Stimulated activated naive CD8-positive, alpha-beta T cell treated with anti-CD3 and anti-CD28 coated beads, Interleukin-15, amount 100 ng/mL, for 72 hours (primary cell): ENCODE data around the gene GYG2.
"Not testable (repeated sequence)": the region's sequence is repeated elsewhere in the genome, so short reads cannot be mapped to it uniquely, and the experiment has no call there.

Experiments
- ATAC-seq: fragments of 150-1000 bp; cut with Tn5 transposase; 2 replicates; pipeline ENCODE4 v1.10.0; 2021; ENCODE audit warnings: mild to moderate bottlenecking, moderate library complexity
- DNase-seq, 2 donors: peaks; one replicate each; pipeline ENCODE4 v3.0.0; 2021 to 2022
- H3K27ac Mint-ChIP-seq, 2 donors: one replicate each; pipeline ENCODE4 v1.8.0; 2022; ENCODE audit warnings: mild to moderate bottlenecking in 2 of 2, mixed read lengths in 2 of 2, moderate library complexity in 2 of 2
- H3K27me3 Mint-ChIP-seq: one replicate; pipeline ENCODE4 v1.8.0; 2022; ENCODE audit warnings: mixed read lengths
- H3K4me1 Mint-ChIP-seq: one replicate; pipeline ENCODE4 v1.8.0; 2022; ENCODE audit warnings: mild to moderate bottlenecking, mixed read lengths
- H3K4me3 Mint-ChIP-seq, 2 donors: one replicate each; pipeline ENCODE4 v1.8.0; 2022; ENCODE audit warnings: mild to moderate bottlenecking in 2 of 2, mixed read lengths in 2 of 2, moderate library complexity in 1 of 2
- H3K9me3 Mint-ChIP-seq, 2 donors: one replicate each; pipeline ENCODE4 v1.8.0; 2022; ENCODE audit warnings: mixed read lengths in 2 of 2

The GYG2 gene

GRCh38 chrX:2828344-2828958 lies at the start of gene GYG2:
GYG2 (plus strand) TSS chrX:2828930; CDS start chrX:2830189, 1,259 bp downstream.
- peak within 1 kb of the TSS in 1 of 2 donors; percentile 24 for H3K4me3 Mint-ChIP-seq
- peaks cover 23% of the 10 kb centered on the region for H3K27me3 Mint-ChIP-seq
- no peak within 1 kb of the TSS for H3K27ac Mint-ChIP-seq
- DNase-seq (no peak), ATAC-seq (no peak)
- no peaks in the 10 kb centered on the region for H3K4me1 Mint-ChIP-seq
- H3K9me3 Mint-ChIP-seq: no peaks in the 10 kb centered on the region

GRCh38 chrX:2780472-2781225 lies 48.1 kb upstream of the GYG2 start:
- not testable (repeated sequence) for DNase-seq, H3K27me3 Mint-ChIP-seq, H3K9me3 Mint-ChIP-seq, ATAC-seq, H3K27ac Mint-ChIP-seq, H3K4me3 Mint-ChIP-seq
- H3K4me1 Mint-ChIP-seq: peaks cover 13% of the 10 kb centered on the region

DNA sequence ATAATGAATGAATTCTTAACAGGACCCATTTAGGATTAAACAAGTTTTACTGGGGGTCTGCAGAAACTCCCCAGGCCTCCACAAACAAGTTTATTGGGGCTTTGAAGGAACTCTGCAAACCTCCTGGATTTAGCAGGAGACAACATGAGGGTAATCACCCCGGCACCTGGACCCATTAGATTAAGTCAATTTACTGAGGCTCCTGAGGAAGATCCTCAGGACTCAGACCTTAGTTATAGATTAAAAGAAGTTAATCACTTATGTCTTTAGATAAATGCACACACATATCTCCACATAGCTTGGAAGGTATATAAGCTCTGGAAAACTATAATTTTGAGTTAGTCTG lies 47.5 kb upstream of the GYG2 start:
- ATAC-seq (no peak), DNase-seq (no peak)
- H3K27me3 Mint-ChIP-seq: no peaks in the 10 kb centered on the region
- no peaks in the 10 kb centered on the region for H3K9me3 Mint-ChIP-seq
- no peak overlapping the region for H3K27ac Mint-ChIP-seq
- peaks cover 13% of the 10 kb centered on the region for H3K4me1 Mint-ChIP-seq
- H3K4me3 Mint-ChIP-seq: no peak overlapping the region

GRCh38 chrX:2781698-2782097 lies 47.0 kb upstream of the GYG2 start:
- no peaks in the 10 kb centered on the region for H3K9me3 Mint-ChIP-seq
- no peak overlapping the region for H3K27ac Mint-ChIP-seq
- peak overlapping the region in 1 of 2 donors; percentile 15 for H3K4me3 Mint-ChIP-seq
- DNase-seq (no peak), ATAC-seq (no peak)
- peaks cover 3% of the 10 kb centered on the region for H3K27me3 Mint-ChIP-seq
- H3K4me1 Mint-ChIP-seq: peaks cover 13% of the 10 kb centered on the region

- peaks cover 6% of the 10 kb centered on the region for H3K27me3 Mint-ChIP-seq
- no peaks in the 10 kb centered on the region for H3K9me3 Mint-ChIP-seq
- DNase-seq (no peak), ATAC-seq (no peak)
- H3K4me1 Mint-ChIP-seq: peaks cover 13% of the 10 kb centered on the region
- H3K27ac Mint-ChIP-seq: no peak overlapping the region
- H3K4me3 Mint-ChIP-seq: peak overlapping the region in 1 of 2 donors; percentile 15
These were observed 46.6 kb upstream of the GYG2 start for GRCh38 chrX:2782171-2782570.

GRCh38 chrX:2782778-2783177 lies 46.0 kb upstream of the GYG2 start:
- Mint-ChIP-seq H3K4me1 (peaks cover 13% of the 10 kb centered on the region), H3K27me3 (peaks cover 6% of the 10 kb centered on the region), H3K9me3 (no peaks in the 10 kb centered on the region), H3K4me3 (no peak overlapping the region), H3K27ac (no peak overlapping the region)
- DNase-seq (no peak), ATAC-seq (no peak)

GRCh38 chrX:2784026-2784425 lies 44.7 kb upstream of the GYG2 start:
- Mint-ChIP-seq H3K4me1 (peaks cover 13% of the 10 kb centered on the region), H3K27ac (no peak overlapping the region), H3K9me3 (no peaks in the 10 kb centered on the region), H3K4me3 (no peak overlapping the region), H3K27me3 (peaks cover 6% of the 10 kb centered on the region)
- DNase-seq: no peak
- ATAC-seq: no peak

DNA sequence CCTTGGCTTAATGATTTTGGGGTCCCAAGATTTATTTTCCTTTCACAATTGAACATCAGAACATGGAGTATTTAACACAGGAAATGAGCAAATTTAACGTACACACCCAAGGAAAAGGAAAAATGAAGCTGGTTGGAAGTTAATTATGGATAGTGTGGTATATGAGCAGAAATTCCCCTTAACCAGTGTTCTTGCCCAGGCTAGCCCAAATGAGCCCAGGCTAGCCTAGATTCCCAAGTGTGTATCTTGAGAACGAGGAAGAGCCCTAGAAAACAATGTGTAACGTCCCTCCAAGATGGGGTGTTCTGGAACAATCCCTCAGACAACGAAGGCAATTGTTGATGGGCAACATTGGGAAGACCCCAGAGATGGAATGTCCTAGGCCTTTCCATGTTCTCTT lies 43.2 kb upstream of the GYG2 start:
- Mint-ChIP-seq H3K27me3 (peaks cover 6% of the 10 kb centered on the region), H3K4me3 (no peak overlapping the region), H3K9me3 (no peaks in the 10 kb centered on the region), H3K27ac (no peak overlapping the region), H3K4me1 (peaks cover 13% of the 10 kb centered on the region)
- DNase-seq (no peak), ATAC-seq (no peak)

- no peaks in the 10 kb centered on the region for H3K4me1 Mint-ChIP-seq
- no peak overlapping the region for H3K27ac Mint-ChIP-seq
- DNase-seq (no peak), ATAC-seq (no peak)
- no peak overlapping the region for H3K4me3 Mint-ChIP-seq
- no peaks in the 10 kb centered on the region for H3K9me3 Mint-ChIP-seq
- H3K27me3 Mint-ChIP-seq: peaks cover 6% of the 10 kb centered on the region
These were observed 39.8 kb upstream of the GYG2 start for GRCh38 chrX:2788980-2789379.

DNA sequence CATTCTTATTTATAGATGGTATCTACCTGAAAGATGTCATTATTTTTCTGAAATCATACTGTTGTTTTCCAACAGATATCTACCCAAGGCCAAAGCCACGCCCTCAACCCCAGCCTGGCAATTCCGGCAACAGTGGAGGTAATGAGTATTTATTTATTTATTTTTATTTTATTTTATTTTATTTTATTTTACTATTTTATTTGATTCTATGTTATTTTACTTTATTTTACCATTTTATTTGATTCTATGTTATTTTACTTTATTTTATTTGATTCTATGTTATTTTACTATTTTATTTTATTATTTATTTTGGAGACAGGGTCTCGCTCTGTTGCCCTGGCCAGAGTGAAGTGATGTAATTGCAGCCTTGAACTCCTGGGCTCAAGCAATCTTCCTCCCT lies 39.2 kb upstream of the GYG2 start:
- H3K9me3 Mint-ChIP-seq: no peaks in the 10 kb centered on the region
- no peak for DNase-seq

DNA sequence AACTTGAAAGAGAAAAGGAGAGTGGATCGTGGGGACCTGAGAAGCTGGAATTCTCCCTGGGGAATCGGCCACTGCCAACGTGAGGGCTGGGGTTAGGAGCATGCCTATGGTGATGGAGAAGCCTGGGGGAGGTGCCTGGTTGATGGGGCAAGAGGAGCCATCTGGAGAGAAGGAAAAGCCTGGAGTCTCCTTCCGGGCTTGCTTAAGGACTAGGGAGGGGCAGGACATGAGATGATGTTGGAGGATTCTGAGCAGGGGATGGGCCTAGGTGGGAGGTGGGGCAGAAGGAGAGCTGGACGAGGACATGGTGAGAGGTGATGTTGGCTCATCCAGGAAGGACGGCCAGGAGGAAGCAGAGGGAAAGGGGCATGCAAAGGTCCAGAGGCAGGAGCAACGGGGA lies 35.0 kb upstream of the GYG2 start:
- no peaks in the 10 kb centered on the region for H3K27me3 Mint-ChIP-seq
- DNase-seq: no peak

More for the DNA sequence above, 39.2 kb upstream of the GYG2 start:
- ATAC-seq: no peak
- Mint-ChIP-seq H3K27ac (no peak overlapping the region), H3K27me3 (peaks cover 6% of the 10 kb centered on the region), H3K4me1 (no peaks in the 10 kb centered on the region), H3K4me3 (no peak overlapping the region)

GRCh38 chrX:2794336-2794735 lies 34.4 kb upstream of the GYG2 start:
- Mint-ChIP-seq H3K4me3 (no peak overlapping the region), H3K27ac (no peak overlapping the region), H3K9me3 (no peaks in the 10 kb centered on the region), H3K4me1 (no peaks in the 10 kb centered on the region), H3K27me3 (no peaks in the 10 kb centered on the region)
- ATAC-seq: no peak
- no peak for DNase-seq

More for the DNA sequence above, 35.0 kb upstream of the GYG2 start:
- Mint-ChIP-seq H3K27ac (no peak overlapping the region), H3K4me1 (no peaks in the 10 kb centered on the region), H3K4me3 (no peak overlapping the region), H3K9me3 (no peaks in the 10 kb centered on the region)
- ATAC-seq: no peak

DNA sequence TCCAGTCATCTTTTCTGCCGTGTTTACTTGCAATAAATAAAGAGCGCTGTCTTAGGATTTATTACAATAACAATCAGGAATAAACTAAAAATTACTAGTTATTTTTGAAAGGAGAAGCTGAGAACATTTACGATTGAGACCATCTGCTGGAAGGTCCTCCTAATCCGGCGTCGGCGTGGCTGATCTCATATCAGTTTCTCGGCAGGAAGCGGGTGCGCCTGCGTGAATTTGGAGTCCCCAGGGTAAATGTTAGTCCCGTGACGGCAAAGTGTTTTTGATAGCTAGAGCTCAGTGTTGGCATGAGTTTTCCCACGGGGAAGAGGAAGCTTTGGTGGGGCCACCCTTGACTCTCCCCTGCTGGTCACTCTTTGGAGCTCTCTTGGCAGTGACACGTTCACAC lies 31.9 kb upstream of the GYG2 start:
- not testable (repeated sequence) for H3K27ac Mint-ChIP-seq, H3K9me3 Mint-ChIP-seq, H3K4me3 Mint-ChIP-seq, H3K4me1 Mint-ChIP-seq, ATAC-seq, H3K27me3 Mint-ChIP-seq, DNase-seq

- Mint-ChIP-seq H3K27ac (no peak overlapping the region), H3K4me3 (no peak overlapping the region), H3K9me3 (no peaks in the 10 kb centered on the region), H3K27me3 (no peaks in the 10 kb centered on the region), H3K4me1 (no peaks in the 10 kb centered on the region)
- no peak for ATAC-seq
- DNase-seq: no peak
These were observed 29.4 kb upstream of the GYG2 start for GRCh38 chrX:2799369-2799768.

DNA sequence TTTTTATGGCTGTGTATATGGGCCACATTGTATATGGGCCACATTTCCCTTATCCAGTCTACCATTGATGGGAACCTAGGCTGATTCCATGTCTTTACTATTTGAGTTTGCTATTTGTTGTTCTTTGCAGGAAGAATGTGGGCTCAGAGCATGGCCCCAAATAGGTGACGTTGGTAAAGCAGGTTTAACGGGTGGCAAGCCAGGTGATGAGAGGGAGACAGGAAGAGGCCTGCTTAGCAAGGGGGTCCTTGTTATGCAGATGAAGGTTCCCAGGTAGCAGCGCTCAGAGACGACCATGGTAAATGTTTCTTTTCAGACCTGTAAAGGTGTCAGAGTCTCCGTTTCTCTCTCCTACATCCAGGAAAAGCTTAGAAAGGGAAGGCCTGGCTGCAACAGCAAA lies 28.8 kb upstream of the GYG2 start:
- H3K9me3 Mint-ChIP-seq, H3K4me3 Mint-ChIP-seq, H3K27me3 Mint-ChIP-seq, H3K27ac Mint-ChIP-seq, DNase-seq, ATAC-seq, H3K4me1 Mint-ChIP-seq: not testable (repeated sequence)

DNA sequence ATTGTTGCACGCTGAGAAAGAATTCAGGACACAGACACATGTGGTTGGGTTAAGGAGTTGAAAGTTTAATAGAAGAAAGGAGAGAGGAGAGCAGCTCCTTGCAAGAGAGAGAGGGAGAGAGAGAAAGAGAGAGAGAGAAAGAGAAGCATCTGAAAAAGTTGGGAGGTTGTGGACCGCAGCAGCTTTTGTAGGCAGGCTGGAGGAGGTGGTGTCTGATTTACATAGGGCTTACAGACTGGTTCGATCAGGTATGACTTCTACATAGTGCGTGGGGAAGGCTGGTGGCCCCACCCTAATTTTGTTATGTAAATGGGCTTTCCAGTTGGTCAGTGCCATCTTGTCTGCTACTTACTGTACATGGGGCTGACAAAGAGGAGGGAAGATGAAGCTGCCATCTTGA lies 27.5 kb upstream of the GYG2 start:
- no peak for ATAC-seq
- no peak overlapping the region for H3K27ac Mint-ChIP-seq
- DNase-seq: no peak
- no peaks in the 10 kb centered on the region for H3K4me1 Mint-ChIP-seq
- H3K27me3 Mint-ChIP-seq: no peaks in the 10 kb centered on the region
- H3K9me3 Mint-ChIP-seq: no peaks in the 10 kb centered on the region
- no peak overlapping the region for H3K4me3 Mint-ChIP-seq
